ENCODE measurements around the gene FYB2. TPM values are rescaled to one million over a fixed set of nuclear protein-coding genes. Genes with fewer than 3 reads are reported as not detected.
A peak's percentile ranks its signal among the peaks of the same experiment; 100 is the strongest.

Gene FYB2, protein sequence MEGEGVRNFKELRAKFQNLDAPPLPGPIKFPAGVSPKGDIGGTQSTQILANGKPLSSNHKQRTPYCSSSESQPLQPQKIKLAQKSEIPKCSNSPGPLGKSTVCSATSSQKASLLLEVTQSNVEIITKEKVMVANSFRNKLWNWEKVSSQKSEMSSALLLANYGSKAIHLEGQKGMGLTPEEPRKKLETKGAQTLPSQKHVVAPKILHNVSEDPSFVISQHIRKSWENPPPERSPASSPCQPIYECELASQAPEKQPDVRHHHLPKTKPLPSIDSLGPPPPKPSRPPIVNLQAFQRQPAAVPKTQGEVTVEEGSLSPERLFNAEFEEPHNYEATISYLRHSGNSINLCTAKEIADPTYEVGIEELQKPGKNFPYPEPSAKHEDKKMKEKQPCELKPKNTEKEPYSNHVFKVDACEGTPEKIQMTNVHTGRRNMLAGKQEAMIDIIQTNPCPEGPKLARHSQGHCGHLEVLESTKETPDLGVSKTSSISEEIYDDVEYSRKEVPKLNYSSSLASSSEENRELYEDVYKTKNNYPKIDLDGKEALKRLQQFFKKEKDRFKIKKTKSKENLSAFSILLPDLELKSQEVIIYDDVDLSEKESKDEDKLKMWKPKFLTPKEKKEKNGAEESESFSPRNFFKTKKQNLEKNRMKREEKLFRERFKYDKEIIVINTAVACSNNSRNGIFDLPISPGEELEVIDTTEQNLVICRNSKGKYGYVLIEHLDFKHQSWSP
- 0.44 and 0.54 TPM in 2 replicates for polyA plus RNA-seq (2013)

DNA sequence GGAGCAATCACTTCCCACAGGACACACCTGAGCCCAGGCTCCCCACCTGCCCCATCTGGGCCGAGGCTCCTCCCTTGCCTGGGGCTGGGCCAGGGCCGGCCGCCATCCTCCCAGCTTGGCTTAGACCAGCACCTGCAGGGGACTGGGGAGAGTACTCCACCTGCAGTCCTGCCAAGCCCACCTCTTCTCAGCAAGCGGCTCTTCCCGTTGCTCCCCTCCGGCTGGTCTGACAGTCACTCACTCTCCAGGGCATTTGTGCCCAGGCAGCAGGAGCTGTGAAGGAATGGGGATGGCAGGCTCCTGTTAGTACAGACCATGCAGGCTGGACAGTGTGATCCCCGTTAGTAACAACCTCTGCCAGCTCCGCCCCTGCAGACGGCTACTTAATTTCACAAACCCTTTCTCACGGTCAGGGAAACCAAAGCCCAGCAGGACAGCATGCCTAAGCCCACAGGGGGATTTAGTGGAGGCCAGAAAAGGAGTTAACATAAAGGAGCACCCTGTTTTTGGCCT is at the start of gene FYB2:
Gene FYB2, minus strand, starts transcription at position 18 of the 513 bp plus-strand sequence. CDS start 114 bp downstream, outside the sequence.
- H3K9me3 ChIP-seq (ENCODE audit: insufficient read depth, low read depth, low read length): no peaks in the 10 kb centered on the region
- no peak for DNase-seq
- no peak within 1 kb of the TSS for H2AK5ac ChIP-seq (ENCODE audit: low read length)
- no peak within 1 kb of the TSS for H2AFZ ChIP-seq (ENCODE audit: insufficient read depth, low read length, poor library complexity)
- H3K27ac ChIP-seq (ENCODE audit: low read depth, low read length): peak within 1 kb of the TSS; percentile 62
- no peak within 1 kb of the TSS for H3K4ac ChIP-seq (ENCODE audit: low read depth, low read length)
- H3K27me3 ChIP-seq (ENCODE audit: insufficient read depth, low read length): no peaks in the 10 kb centered on the region
- peak within 1 kb of the TSS; percentile 25 for H3K4me2 ChIP-seq (ENCODE audit: low read length)
- peak within 1 kb of the TSS; percentile 12 for H2BK120ac ChIP-seq (ENCODE audit: insufficient read depth, low read length, poor library complexity)
- H4K12ac ChIP-seq (ENCODE audit: low read depth, low read length): no peak within 1 kb of the TSS
- H2BK12ac ChIP-seq (ENCODE audit: low read length): peak within 1 kb of the TSS; percentile 29
- H3K9ac ChIP-seq (ENCODE audit: low read length): no peak within 1 kb of the TSS
- no peaks in the 10 kb centered on the region for H3K79me2 ChIP-seq (ENCODE audit: control insufficient read depth, insufficient read depth, low read length, poor library complexity)
- peak within 1 kb of the TSS; percentile 34 for H4K8ac ChIP-seq (ENCODE audit: low read depth, low read length)
- no peaks in the 10 kb centered on the region for H3K36me3 ChIP-seq (ENCODE audit: control insufficient read depth in 1 of 2, insufficient read depth in 2 of 2, low read length in 2 of 2)
- peaks cover 6% of the 10 kb centered on the region for H3K79me1 ChIP-seq (ENCODE audit: low read length)
- H3K4me3 ChIP-seq (ENCODE audit: low read depth, low read length): no peak within 1 kb of the TSS
- WGBS (ENCODE audit: extremely low coverage, insufficient coverage, insufficient read length): no CpG with 5 or more reads among the region's 10 CpGs
- peak within 1 kb of the TSS; percentile 25 for H2BK5ac ChIP-seq (ENCODE audit: low read depth, low read length, poor library complexity)
- peak within 1 kb of the TSS; percentile 46 for H3K18ac ChIP-seq (ENCODE audit: low read length)
- H4K91ac ChIP-seq (ENCODE audit: low read depth, low read length): peak within 1 kb of the TSS; percentile 66
- H3K14ac ChIP-seq (ENCODE audit: low read length): peak within 1 kb of the TSS; percentile 37
- peaks cover 13 to 21% of the 10 kb centered on the region in 2 experiments for H3K4me1 ChIP-seq (ENCODE audit: control insufficient read depth in 1 of 2, insufficient read depth in 2 of 2, low read length in 2 of 2)
- no peak within 1 kb of the TSS for H3K23ac ChIP-seq (ENCODE audit: low read length)

DNA sequence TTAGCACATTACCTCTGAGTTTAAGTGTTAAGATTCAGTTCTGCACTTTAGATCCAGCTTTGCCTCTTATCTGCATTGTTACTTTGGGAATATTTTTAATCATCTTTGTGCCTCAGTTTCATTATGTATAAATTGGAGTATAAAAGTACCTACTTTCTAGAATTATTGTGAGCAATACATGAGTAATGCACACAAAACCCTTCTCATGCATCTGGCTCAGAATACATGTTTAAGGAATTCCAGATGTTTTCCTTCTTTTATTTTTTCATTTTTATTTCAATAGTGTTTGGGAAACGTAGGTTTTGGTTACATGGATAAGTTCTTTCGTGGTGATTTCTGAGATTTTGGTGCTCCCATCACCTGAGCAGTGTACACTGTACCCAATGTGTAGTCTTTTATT is 49.6 kb upstream of the FYB2 start:
- H3K27me3 ChIP-seq (ENCODE audit: insufficient read depth, low read length): no peaks in the 10 kb centered on the region
- H3K9ac ChIP-seq (ENCODE audit: low read length): no peak overlapping the region
- no peak overlapping the region for H2BK12ac ChIP-seq (ENCODE audit: low read length)
- no peaks in the 10 kb centered on the region for H3K79me2 ChIP-seq (ENCODE audit: control insufficient read depth, insufficient read depth, low read length, poor library complexity)
- H2BK120ac ChIP-seq (ENCODE audit: insufficient read depth, low read length, poor library complexity): no peak overlapping the region
- no peaks in the 10 kb centered on the region for H3K79me1 ChIP-seq (ENCODE audit: low read length)
- H4K91ac ChIP-seq (ENCODE audit: low read depth, low read length): no peak overlapping the region
- no peak overlapping the region for H3K14ac ChIP-seq (ENCODE audit: low read length)
- no peaks in the 10 kb centered on the region for H3K9me3 ChIP-seq (ENCODE audit: insufficient read depth, low read depth, low read length)
- no peak overlapping the region for H3K27ac ChIP-seq (ENCODE audit: low read depth, low read length)
- no peak overlapping the region for H3K23ac ChIP-seq (ENCODE audit: low read length)
- no peak overlapping the region for H3K4ac ChIP-seq (ENCODE audit: low read depth, low read length)
- H3K4me3 ChIP-seq (ENCODE audit: low read depth, low read length): no peak overlapping the region
- H3K4me1 ChIP-seq (ENCODE audit: control insufficient read depth in 1 of 2, insufficient read depth in 2 of 2, low read length in 2 of 2): no peaks in the 10 kb centered on the region
- no peak overlapping the region for H2AK5ac ChIP-seq (ENCODE audit: low read length)
- no peak overlapping the region for H4K8ac ChIP-seq (ENCODE audit: low read depth, low read length)
- H4K12ac ChIP-seq (ENCODE audit: low read depth, low read length): no peak overlapping the region
- no peak overlapping the region for H2BK5ac ChIP-seq (ENCODE audit: low read depth, low read length, poor library complexity)
- no peak for DNase-seq
- WGBS (ENCODE audit: extremely low coverage, insufficient coverage, insufficient read length): no CpG with 5 or more reads among the region's 2 CpGs
- H3K4me2 ChIP-seq (ENCODE audit: low read length): no peak overlapping the region
- H2AFZ ChIP-seq (ENCODE audit: insufficient read depth, low read length, poor library complexity): no peak overlapping the region
- no peaks in the 10 kb centered on the region for H3K36me3 ChIP-seq (ENCODE audit: control insufficient read depth in 1 of 2, insufficient read depth in 2 of 2, low read length in 2 of 2)
- no peak overlapping the region for H3K18ac ChIP-seq (ENCODE audit: low read length)

DNA sequence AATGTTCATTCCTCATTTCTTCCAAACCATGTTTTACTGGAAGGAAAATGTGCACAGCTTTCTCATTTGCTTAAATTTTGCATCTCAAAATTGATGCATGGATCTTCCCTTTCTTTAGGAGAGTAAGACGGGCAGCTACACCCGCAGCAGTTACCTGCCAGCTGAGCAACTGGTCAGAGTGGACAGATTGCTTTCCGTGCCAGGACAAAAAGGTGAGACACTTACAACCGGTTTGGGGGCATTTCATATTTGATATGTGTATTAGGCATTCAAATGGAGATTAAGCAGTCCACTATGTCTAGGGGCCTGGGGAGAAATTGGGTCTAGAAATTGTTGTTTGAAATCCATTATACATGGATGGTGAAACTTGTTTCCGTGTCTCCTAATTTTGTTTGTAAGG is 48.3 kb upstream of the FYB2 start:
- WGBS (ENCODE audit: extremely low coverage, insufficient coverage, insufficient read length): no CpG with 5 or more reads among the region's 5 CpGs

DNA sequence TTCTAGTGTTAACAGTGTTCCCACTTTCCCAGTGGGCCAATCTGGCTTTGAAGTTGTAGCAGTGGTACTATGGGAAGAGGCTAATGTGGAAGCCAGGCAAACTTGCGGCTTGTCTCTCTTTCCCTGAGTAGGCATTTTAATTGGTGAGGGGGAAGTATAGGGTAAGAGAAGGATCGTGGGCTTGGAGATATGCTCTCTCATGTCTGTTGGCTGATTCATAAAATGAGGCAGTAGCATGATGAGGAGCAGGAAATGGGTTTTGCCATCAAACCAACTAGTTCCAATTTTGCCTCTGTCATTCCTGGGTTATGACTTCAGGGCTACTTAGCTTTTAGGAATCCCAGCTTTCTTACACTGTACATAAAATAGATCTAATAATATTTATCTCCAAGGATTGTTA is 47.5 kb upstream of the FYB2 start:
- H2AFZ ChIP-seq (ENCODE audit: insufficient read depth, low read length, poor library complexity): no peak overlapping the region
- no peak for DNase-seq
- H3K79me2 ChIP-seq (ENCODE audit: control insufficient read depth, insufficient read depth, low read length, poor library complexity): no peaks in the 10 kb centered on the region
- H4K91ac ChIP-seq (ENCODE audit: low read depth, low read length): no peak overlapping the region
- WGBS (ENCODE audit: extremely low coverage, insufficient coverage, insufficient read length): no CpG with 5 or more reads among the region's 2 CpGs
- no peak overlapping the region for H4K8ac ChIP-seq (ENCODE audit: low read depth, low read length)
- no peaks in the 10 kb centered on the region for H3K36me3 ChIP-seq (ENCODE audit: control insufficient read depth in 1 of 2, insufficient read depth in 2 of 2, low read length in 2 of 2)
- no peak overlapping the region for H2BK12ac ChIP-seq (ENCODE audit: low read length)
- no peak overlapping the region for H3K18ac ChIP-seq (ENCODE audit: low read length)
- no peak overlapping the region for H3K27ac ChIP-seq (ENCODE audit: low read depth, low read length)
- H3K79me1 ChIP-seq (ENCODE audit: low read length): no peaks in the 10 kb centered on the region
- H3K4ac ChIP-seq (ENCODE audit: low read depth, low read length): no peak overlapping the region
- H3K23ac ChIP-seq (ENCODE audit: low read length): no peak overlapping the region
- no peak overlapping the region for H2AK5ac ChIP-seq (ENCODE audit: low read length)
- H2BK120ac ChIP-seq (ENCODE audit: insufficient read depth, low read length, poor library complexity): no peak overlapping the region
- no peak overlapping the region for H3K4me3 ChIP-seq (ENCODE audit: low read depth, low read length)
- H3K4me2 ChIP-seq (ENCODE audit: low read length): no peak overlapping the region
- H3K4me1 ChIP-seq (ENCODE audit: control insufficient read depth in 1 of 2, insufficient read depth in 2 of 2, low read length in 2 of 2): no peaks in the 10 kb centered on the region
- H3K9me3 ChIP-seq (ENCODE audit: insufficient read depth, low read depth, low read length): no peaks in the 10 kb centered on the region
- no peaks in the 10 kb centered on the region for H3K27me3 ChIP-seq (ENCODE audit: insufficient read depth, low read length)
- H2BK5ac ChIP-seq (ENCODE audit: low read depth, low read length, poor library complexity): no peak overlapping the region
- H3K14ac ChIP-seq (ENCODE audit: low read length): no peak overlapping the region
- H3K9ac ChIP-seq (ENCODE audit: low read length): no peak overlapping the region
- H4K12ac ChIP-seq (ENCODE audit: low read depth, low read length): no peak overlapping the region

More for the DNA sequence above, 48.3 kb upstream of the FYB2 start:
- H3K14ac ChIP-seq (ENCODE audit: low read length): no peak overlapping the region
- no peak overlapping the region for H2BK12ac ChIP-seq (ENCODE audit: low read length)
- no peaks in the 10 kb centered on the region for H3K9me3 ChIP-seq (ENCODE audit: insufficient read depth, low read depth, low read length)
- H4K8ac ChIP-seq (ENCODE audit: low read depth, low read length): no peak overlapping the region
- H3K79me1 ChIP-seq (ENCODE audit: low read length): no peaks in the 10 kb centered on the region
- no peak for DNase-seq
- H4K91ac ChIP-seq (ENCODE audit: low read depth, low read length): no peak overlapping the region
- H4K12ac ChIP-seq (ENCODE audit: low read depth, low read length): no peak overlapping the region
- no peak overlapping the region for H2AFZ ChIP-seq (ENCODE audit: insufficient read depth, low read length, poor library complexity)
- H3K4me3 ChIP-seq (ENCODE audit: low read depth, low read length): no peak overlapping the region
- H3K18ac ChIP-seq (ENCODE audit: low read length): no peak overlapping the region
- H3K36me3 ChIP-seq (ENCODE audit: control insufficient read depth in 1 of 2, insufficient read depth in 2 of 2, low read length in 2 of 2): no peaks in the 10 kb centered on the region
- no peaks in the 10 kb centered on the region for H3K79me2 ChIP-seq (ENCODE audit: control insufficient read depth, insufficient read depth, low read length, poor library complexity)
- no peaks in the 10 kb centered on the region for H3K4me1 ChIP-seq (ENCODE audit: control insufficient read depth in 1 of 2, insufficient read depth in 2 of 2, low read length in 2 of 2)
- H2BK120ac ChIP-seq (ENCODE audit: insufficient read depth, low read length, poor library complexity): no peak overlapping the region
- H3K4me2 ChIP-seq (ENCODE audit: low read length): no peak overlapping the region
- no peak overlapping the region for H2BK5ac ChIP-seq (ENCODE audit: low read depth, low read length, poor library complexity)
- H3K27me3 ChIP-seq (ENCODE audit: insufficient read depth, low read length): no peaks in the 10 kb centered on the region
- no peak overlapping the region for H3K9ac ChIP-seq (ENCODE audit: low read length)
- H3K4ac ChIP-seq (ENCODE audit: low read depth, low read length): no peak overlapping the region
- H2AK5ac ChIP-seq (ENCODE audit: low read length): no peak overlapping the region
- H3K27ac ChIP-seq (ENCODE audit: low read depth, low read length): no peak overlapping the region
- no peak overlapping the region for H3K23ac ChIP-seq (ENCODE audit: low read length)

Data from trophoblast cell (in vitro differentiated cells and primary cell).